Measurements from ENCODE around the gene TOM1L2.
"Not testable (repeated sequence)": the region's sequence is repeated elsewhere in the genome, so short reads cannot be mapped to it uniquely, and the experiment has no call there.

Gene TOM1L2

DNA sequence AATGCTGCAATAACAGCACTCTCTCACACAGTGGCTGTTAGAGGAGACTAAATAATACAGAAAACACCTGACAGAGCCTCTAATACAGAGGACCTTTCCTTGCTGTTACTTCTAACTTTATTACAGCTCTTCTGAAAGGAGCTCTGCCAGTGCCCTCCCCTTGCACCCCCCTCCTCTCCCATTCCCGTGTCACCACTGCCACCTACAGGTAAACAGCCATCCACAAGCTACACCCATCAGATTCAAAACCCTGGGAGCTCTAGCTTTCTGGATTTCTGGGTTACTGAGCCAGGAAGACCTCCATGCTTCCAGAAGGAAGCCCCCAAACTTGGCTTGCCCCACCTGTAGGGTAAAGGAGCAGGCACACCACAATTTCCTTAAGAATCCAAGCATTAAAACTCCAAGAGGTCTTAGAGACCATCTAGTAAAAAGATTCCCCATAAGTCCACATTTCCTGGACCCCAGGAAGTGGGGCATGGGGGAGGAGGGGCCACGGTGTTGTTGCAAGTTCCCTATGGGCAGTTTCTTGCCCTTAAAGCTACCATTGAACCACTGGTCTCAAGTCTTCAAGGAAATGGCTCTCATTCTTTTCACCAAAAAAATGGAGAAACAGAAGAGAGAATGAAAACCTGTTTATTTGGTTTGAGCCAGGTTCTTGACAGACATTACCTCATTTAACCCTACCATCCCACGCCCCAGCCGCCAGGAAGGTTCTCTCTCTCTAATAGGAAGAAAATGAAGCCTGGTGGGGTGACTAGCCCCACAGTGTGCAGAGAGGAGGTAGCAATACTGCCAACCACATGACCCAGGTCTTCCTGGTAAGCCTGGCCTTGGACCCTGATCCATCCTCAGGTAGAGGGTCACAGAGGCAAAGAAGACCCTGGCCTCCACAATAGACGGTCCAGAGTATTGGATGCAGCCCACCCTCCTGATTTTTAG, 52.8 kb downstream of the TOM1L2 start:
- no peak for FAIRE-seq

DNA sequence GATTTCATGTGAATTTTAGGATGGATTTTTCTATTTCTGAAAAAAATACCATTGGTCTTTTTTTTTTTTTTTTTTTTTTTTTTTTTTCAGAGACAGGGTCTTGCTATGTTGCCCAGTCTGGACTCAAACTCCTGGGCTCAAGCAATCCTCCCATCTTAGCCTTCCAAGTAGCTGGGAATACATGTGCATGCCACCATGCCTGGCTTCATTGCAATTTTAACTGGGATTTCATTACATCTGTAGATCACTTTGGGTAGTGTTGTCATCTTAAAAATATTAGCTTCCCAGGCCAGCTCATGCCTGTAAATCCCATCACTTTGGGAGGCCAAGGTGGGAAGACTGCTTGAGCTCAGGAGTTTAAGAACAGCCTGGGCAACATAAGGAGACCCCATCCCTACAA, 54.8 kb downstream of the TOM1L2 start:
- no peak for FAIRE-seq

DNA sequence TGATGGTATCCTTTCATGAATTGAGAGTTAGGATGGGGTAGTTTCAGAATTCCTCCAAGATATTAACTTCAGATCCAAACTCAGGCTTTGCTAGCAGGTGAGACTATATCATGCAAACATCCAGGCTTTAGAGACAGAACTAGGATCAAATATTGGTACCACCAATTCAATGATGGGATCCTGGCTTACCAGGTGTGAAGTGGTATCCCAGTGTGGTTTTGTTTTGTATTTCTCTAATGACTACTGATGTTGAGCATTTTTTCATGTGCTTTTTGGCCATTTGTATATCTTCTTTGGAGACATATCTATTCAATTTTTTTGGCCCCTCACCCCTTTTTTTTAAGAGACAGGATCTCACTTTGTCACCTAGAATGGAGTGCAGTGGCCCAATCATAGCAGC, 57.0 kb downstream of the TOM1L2 start:
- no peak for FAIRE-seq

DNA sequence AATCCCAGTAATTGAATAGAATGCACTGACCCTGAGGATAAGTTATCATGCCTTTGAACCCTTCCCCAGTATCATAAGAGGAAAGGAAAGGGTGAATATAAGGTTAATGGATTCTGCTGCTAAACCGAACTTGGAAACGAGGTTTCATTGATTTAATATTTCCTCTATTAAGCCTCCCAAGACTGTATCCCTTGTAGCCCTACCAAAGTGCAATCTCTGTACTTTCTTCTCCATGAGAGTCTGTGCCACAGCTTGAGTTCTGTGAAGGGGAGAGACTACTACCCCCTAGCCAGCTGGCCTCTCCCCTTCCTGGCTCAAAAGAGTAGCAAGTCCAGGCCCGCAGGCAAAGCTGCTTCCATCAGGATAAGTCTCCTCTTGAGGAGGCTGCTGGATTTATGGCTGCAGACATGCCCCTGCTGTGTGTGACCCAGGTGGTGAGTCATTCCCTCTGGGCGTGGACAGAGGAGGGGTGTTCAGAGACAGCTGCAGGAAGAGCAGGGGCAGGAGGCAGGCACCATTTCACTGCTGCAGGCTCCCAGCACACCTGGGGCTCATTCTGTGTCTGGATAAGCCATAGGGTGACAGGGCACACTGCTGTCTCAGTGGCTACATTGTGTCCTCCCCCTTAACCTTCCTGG, 58.4 kb downstream of the TOM1L2 start:
- no peak for FAIRE-seq

DNA sequence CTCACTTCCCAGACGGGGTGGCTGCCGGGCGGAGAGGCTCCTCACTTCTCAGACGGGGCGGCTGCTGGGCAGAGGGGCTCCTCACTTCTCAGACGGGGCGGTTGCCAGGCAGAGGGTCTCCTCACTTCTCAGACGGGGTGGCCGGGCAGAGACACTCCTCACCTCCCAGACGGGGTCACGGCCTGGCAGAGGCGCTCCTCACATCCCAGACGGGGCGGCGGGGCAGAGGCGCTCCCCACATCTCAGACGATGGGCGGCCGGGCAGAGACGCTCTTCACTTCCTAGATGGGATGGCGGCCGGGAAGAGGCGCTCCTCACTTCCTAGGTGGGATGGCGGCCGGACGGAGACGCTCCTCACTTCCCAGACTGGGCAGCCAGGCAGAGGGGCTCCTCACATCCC, 59.9 kb downstream of the TOM1L2 start:
- not testable (repeated sequence) for FAIRE-seq

DNA sequence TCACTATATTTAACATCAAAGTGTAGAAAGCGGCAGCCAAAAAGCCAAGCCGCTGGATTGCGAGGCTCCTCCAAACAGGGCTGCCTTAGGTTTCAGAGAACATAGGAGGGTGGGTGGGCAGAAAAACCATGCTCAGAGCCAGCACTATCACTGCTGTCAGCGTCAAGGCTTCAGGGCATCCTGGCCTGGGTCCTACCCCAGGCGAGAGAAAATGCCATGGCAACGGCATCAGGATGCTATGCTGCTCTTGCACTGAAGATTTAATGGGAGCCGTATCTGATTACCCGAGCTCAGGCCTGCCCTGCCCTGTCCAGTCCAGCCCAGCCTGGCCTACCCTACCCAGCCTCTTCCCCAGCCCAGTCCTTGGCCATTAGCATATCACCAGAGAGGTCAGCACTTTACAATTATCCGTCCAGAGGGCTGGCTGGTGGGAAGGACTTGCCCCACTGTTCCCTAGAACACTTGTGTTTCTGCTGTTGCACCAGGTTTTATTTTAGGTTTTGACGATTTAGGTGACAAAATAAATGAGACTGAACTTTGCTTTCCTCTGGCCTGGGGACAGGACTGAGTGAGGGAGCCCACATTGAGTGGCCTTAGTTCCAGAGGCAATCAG, 61.1 kb downstream of the TOM1L2 start:
- FAIRE-seq, result no peak

DNA sequence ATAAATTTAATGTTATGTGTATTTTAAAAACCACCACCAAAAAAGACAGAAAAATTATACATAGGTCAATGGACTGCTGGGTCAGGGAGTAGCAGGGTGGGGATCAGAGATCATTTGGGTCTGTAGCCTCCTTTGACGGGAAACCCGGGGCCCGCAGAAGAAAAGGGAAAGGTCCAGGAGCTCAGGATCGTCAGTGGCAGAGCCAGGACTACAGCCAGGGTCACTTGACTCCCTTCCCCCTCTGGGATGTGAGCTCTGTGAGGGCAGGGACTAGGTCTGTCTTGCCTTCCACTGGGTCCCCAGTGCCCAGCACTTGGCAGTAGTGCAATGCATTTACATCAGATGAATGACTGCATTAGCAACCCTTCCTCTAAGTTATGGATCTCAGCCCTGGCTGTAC, 62.1 kb downstream of the TOM1L2 start:
- no peak for FAIRE-seq

DNA sequence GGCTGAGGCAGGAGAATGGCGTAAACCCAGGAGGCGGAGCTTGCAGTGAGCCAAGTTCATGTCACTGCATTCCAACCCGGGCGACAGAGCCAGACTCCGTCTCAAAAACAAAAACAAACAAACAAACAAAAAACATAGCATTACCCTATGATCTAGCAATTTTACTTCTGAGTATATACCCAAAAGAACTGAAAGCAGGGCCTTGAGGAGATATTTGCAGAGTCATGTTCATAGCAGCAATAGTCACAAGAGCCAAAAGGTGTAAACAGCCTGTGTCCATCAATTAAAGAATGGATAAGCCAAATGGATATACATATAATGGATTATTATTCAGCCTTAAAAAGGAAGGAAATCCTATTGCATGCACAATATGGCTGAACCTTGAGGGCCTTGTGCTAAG, 63.1 kb downstream of the TOM1L2 start:
- no peak for FAIRE-seq

DNA sequence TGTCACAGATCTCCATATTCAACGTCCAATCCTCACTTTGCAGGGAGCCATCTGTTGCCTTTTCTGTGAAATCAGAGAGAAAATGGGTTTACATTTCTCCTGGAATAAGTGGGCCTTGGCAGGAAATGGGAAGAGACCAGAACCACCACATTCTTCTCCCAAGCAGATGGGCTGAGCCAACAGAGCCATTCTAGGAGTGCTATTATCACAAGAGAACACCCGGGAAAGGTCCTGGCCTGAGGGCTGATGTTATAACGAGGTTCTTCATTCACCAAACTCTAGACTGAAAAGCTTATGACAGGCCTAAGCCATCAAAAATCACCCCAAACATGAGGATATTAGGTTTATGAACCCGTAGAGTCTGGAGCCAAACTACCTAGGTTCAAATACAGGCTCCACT, 64.7 kb downstream of the TOM1L2 start:
- no peak for FAIRE-seq

DNA sequence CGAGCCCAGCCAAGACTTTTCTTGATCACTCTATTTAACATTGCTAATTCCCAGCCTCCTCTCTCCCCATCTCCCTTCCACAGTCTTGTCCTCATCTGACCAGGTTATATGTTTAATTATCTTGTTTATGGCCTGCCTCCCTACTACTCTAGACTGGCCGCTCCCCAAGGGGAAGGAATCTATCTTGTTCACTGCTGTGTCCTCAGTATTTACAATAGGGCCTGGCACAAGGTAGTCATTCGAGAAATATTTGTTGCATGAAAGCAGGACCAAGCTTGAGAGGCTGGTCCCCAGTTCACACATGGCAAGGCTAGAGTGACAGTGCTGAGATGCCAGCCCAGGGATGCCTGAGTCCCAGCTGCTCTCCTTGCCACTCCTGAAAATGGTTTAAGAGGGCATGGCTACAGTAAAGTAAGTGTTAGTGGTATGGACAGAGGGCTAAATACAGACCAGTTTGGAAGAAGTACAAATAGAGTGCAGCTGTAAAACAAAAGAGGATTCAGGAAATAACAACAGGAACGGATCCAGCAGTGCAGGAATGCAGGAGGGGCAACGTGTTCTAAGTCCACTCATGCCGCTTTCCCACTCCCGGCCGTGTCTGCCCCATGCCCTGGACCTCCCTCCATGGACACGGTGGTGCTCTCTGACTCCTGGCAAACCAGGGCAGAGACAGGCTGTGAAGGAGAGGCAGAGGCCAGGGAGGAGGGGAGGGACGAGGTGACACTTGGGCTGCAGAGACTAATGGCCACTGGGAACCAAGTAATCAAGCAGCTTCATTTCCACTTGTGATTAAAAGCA, 65.6 kb downstream of the TOM1L2 start:
- no peak for FAIRE-seq

DNA sequence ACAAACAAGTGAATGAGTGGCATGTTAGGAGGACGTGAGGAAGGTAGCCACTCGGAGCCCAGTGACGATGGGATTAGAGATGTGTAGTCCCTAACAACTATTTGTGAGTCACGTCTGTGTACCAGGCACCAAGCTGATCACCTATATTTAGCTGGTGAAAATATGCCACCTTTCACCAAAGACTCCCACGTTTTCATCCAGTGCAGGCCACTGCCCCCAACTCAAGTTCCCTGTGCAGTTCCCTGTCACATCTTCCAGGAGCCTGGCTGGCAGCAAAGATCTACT, 67.2 kb downstream of the TOM1L2 start:
- FAIRE-seq, result no peak

DNA sequence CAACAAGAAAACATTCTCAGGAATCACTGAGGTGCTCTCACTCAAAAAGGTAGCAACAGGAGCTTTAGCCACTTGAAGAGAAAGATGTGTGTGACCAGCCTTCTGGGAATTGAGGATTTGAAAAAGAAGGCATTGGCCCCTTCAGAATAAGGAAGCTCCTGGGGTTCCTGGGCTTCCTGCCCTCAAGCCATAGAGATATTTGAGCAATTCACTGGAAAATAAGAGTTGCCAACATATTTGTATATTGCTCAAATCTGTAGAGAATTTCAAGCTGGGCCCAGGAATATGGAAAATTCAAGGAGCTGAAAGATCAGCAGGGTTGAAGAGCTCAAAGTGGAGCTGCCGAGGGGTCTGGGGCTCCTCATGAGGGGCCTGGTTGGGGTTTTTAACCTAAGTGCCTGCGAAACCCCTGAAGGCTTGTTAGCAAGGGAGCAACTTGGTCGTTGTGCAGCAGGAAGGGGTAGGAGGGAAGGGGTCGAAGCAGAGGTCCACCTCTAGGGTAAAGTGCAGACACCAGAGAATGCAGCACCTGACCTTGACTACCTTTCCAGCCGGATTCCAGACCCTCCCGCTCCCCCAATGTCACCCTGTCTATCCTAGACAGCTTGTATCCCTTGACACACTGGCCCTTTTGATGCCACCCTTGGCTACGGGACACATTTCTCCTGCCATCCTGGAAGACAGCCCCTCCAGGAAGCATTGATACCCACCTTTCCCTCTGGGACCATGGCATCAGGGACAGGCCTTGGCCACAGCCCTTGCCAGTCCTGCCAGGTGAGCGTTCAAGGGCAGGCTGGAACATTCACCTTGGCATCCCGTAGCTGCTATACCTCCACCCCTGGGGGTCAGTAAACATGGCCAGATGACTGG, 67.8 kb downstream of the TOM1L2 start:
- no peak for FAIRE-seq

DNA sequence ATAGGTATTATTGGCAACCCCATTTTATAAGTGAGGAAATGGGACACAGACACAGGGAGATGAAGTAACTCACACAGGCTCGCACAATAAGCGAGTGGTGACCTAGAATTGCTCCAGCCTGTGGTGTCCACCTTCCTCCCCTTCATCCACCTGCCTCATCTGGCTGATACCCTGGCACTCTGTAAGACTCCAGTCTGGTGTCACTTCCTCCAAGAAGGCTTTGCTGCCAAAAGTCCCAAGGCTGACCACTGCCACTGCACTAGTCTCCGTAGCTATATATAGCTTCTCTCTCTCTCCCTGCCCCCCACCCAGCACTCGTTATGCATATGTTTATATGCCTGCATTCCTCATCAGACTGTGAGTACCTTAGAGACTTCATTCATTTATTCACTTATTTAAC, 69.3 kb downstream of the TOM1L2 start:
- FAIRE-seq, result no peak

DNA sequence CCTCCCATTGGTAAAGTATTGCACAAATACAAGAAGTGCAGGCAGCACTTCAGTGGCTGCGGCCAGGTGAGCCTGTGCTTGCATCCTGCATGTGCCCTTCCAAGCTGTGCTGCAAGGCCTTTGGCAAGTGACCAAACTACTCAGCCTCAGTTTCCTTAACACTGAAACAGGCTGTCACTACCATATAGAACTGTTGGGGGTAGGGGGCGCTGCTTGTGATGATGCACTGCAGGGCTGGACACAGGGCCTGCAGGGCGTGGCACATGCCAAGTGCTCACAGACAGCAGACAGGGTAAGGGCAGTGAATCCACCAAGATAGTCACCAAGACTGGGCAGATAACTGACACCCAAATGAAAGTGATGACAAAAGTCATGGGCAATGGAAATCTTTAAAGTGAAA, 69.8 kb downstream of the TOM1L2 start:
- FAIRE-seq, result no peak

DNA sequence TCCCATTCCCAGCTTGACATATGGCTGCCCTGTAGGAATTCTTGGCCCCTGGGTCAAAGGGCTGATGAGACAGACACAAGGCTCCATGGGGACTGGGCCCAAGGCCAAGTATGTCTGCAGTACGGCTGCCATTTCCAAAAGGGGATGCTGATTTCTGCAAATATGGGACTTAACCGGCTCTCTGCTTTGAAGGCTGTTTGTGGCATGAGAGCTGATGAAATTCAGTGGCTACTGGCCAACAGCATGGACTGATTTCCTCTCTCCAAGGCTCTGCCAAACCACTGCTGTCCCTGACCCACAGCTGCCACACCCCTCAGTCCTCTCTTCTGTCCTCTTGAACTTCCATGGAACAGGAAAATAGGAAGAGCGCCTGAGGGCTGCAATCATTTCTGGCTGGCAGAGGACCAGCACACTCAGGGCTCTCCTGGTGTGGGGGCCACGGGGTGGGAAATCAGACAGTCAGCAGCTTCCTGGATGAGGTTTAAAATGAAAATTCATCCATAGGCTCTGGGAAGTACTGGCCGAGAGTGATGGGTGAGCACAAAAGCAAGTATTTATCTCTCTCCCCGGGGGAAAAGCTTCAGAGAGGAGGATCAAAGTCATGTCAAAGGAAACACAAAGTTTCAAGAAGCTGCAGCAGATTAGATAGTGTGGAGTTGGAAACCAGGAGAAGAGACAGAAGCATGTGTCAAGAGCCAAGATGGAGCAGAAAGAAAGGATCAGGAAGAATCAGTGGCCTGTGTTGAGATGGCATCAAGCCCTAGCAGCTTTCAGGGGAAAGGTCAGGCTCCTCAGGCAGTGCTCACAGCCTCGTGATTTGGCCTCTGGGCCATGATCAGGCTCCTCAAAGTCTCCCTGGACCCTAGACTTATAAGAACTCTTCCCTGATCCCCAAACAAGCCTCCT, 71.3 kb downstream of the TOM1L2 start:
- peak; percentile 8 for FAIRE-seq

DNA sequence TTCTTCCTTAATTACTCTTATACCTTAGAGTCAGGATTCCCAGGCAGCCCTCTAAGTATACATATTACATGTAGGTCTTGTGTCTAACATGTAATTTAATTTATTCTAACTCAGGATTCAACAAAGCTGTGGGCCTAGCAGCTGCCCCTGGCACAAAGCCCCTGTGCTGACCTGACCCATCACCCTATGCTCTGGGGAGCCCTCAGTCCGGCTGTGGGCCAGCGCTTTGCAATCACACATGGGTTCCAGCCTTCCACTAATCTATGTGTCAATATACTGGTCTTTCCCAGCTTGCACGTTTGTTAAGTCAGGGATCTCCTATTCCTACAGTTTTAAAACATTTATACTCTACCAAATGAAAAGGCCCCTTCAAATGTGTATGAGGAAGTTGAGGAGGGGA, 72.7 kb downstream of the TOM1L2 start:
- FAIRE-seq, result no peak

DNA sequence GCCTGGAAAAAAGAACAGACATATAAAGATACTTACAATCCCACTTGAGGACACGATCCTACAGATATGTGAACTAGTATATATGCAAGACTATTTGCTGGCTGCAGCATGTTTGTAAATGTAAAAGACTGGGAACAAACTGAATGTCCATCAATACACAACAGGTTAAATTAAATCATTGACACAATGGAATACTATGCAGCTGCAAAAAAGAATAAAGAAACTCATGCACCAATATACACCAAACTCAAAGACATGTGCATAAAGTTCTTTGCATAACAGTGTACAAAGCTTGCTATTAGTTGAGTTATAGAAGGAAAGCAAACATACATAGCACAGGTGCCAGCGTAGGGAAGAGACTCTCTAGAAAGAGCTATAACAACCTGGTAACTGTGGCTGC, 73.5 kb downstream of the TOM1L2 start:
- no peak for FAIRE-seq

DNA sequence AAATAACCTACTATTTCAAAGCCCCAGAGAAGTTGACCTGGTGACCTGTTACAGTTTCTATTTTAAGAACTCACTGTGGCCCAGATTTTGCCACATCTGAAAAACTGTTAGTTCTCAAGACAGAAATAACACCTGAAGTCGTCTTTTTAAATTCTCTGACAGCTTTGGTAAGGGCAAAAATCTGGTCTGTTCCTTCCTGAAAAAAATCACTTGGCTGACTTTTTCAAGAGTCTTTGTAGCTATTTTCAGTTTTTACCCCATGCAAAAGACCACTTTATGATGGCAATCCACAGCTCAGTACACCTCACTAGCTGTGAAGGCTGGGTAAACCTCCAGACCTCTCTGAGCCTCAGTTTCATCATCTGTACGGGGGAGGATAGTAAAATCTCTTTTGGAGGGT, 74.8 kb downstream of the TOM1L2 start:
- FAIRE-seq, result no peak

DNA sequence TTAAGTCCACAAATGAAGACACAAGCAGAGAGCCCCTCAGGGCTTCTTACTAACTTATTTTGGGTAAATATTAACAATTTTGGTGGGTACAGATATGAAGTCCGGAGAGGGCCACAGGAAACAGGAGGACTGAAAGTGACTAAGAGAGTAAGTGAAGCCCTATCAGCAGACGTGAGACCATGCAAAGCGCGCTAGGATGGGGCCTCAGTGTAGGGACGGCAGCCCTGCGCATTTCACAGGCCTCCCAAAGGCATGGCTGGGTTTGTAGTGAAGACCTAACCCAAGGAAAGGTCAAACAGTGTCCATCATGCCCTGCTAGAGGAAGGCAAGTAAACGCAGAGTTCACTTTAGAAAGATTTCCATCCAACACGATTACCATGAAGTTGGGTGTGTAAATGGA, 75.5 kb downstream of the TOM1L2 start:
- FAIRE-seq, result no peak

DNA sequence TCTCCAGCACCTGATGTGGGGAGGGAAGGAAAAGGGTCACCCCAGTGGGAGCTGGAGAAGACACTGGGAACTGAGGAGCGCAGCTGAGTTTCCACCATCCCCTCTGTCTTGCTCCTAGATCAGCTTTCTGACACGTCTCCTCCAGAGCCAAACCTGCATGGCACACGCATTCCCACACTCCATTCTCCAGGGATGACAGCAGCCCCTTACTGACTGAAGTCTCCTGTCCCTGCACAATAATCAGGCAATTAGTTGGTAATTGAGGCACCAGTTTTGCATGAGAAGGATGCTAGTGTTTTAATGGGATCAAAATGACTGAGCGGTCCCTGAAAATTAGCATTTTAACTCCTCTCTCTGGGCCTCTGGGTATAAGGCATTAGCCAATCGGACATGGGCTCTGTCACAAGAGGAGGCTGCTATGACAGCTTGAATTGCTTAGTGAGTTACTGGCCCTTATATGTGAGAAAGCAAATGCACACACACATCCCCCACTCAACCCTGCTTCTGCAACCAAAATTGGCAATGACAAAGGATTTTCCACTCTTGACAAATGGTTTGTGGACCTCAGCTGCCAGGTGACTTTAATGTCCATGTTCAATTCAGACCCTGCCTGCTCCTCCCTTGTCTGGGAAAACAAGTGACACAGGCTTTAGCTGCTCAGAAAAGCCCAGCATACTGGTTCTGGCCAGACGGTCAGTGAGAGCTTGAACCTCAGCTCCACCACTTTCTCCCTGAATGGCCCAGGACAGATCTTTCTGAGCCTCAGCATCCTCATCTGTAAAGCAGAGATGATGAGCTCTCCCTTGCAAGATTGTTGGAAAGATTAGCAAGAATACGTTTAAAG, 78.2 kb downstream of the TOM1L2 start:
- no peak for FAIRE-seq

All from endometrium (tissue), 2 donors.